NCI-H2227 (cell line): ENCODE results near the gene ARL17A.
"Not testable (repeated sequence)": the region's sequence is repeated elsewhere in the genome, so short reads cannot be mapped to it uniquely, and the experiment has no call there.

ENCODE experiments used
- DNase-seq: peaks from one replicate; lab custom pipeline; 2025; ENCODE audit not compliant: unreplicated experiment; lab: John Stamatoyannopoulos, UW

The ARL17A gene

DNA sequence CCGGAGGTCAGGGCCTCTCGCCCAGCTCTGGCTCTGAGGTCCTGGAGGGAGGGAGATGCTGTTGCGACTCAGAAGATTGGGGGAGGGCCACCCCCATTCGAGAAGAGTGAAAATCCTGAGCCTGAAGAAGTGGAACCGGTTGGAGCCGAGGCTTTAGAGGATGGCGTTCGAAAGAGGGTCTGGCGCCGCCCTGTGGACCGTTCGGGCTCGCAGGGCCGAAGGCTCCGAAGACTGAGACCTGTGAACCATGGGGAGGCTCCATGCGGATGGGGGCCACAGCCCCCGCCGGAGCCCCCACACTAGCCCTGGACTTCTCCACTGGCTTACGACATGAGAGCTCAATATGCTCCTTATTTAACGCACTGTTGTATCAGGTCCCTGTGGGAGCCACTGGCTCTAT lies 20.3 kb downstream of the ARL17A start:
- not testable (repeated sequence) for DNase-seq

DNA sequence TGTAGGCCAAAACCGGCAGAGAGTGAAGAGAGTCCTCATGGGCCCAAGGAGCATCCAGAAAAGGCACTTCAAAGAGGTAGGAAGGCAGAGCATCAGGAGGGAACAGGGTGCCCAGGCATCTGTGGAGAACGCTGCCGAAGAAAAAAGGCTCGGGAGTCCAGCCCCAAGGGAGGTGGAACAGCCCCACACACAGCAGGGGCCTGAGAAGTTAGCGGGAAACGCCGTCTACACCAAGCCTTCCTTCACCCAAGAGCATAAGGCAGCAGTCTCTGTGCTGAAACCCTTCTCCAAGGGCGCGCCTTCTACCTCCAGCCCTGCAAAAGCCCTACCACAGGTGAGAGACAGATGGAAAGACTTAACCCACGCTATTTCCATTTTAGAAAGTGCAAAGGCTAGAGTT lies 30.9 kb downstream of the ARL17A start:
- DNase-seq, result not testable (repeated sequence)

- DNase-seq, result not testable (repeated sequence)
These were observed 44.8 kb downstream of the ARL17A start for GRCh38 chr17:46534716-46535115.

DNA sequence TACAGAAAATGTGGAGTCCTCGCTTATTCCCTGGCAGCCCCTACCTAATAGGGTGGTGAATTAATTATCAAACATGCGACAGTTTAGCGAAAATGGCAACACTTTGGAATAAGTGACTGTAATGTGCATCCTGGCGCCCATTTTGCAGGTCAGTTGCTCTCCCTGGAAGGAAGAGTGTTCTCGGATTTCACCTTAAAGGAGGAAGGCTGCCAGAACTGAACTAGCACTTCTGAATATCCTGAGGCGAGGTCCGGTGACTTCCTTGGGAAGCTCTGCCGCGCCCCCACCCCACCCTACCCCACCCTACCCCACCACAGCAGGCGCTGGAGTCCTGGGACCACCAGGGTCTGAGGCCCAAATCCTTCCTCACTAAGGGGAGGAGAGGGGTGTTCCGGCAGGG lies 67.3 kb downstream of the ARL17A start, which contains the start of gene LRRC37A2:
TSS of gene LRRC37A2 (plus strand) at position 301 of the 400 bp plus-strand sequence. CDS start 245 bp downstream, outside the sequence.
- not testable (repeated sequence) for DNase-seq

- DNase-seq, result not testable (repeated sequence)
These were observed 73.6 kb downstream of the ARL17A start for GRCh38 chr17:46505896-46506295.

- DNase-seq, result not testable (repeated sequence)
These were observed 79.9 kb downstream of the ARL17A start for GRCh38 chr17:46499437-46500139.

DNA sequence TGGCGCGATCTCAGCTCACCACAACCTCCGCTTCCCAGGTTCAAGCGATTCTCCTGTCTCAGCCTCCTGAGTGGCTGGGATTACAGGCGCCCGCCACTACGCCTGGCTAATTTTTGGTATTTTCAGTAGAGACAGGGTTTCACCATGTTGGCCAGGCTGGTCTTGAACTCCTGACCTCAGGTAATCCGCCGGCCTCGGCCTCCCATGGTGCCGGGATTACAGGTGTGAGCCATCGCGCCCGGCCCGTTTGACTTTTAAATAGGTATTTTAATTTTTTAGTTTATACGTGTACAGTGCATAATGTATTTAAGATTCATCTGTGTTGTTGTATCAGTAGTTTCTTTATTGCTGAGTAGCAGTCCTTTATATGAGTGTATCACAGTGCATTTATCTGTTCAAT lies 87.5 kb downstream of the ARL17A start:
- not testable (repeated sequence) for DNase-seq

DNA sequence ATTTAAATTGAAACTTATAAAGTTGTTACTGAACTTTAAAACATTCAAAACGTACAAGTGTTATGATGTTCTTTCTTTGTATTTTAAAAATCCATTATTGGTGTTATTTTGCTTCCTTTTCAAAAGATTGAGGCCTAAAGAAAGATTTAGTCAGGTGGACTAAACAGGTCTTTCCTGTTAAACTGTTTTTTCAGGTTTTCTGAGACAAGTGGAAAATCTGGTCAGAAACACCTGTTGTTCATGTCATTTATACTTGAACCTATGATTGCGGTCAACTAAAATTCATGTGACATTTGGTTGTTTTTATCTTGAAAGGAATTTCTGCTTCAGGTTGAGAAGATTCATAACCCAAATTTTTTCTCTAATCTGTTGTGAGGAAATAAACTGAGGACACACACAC lies 98.2 kb downstream of the ARL17A start:
- DNase-seq, result not testable (repeated sequence)

DNA sequence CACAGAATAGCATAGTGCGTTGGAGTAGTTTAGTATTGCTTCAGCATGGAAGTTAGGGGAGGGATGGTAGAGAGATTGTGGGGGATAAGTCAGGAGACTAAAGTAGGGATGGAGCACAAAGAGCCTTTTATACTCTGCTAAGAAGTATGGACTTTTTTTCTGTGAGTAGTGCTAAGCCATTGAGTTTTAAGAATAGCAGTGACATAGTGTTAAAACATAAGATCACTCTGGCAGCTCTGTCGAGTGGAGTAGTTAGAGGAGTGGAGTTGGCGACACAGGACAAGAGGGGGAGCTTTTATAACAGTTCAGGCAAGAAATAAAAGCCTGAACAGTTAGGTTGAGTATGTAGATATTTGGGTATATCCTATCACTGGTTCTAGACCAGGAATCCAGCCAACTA lies 100.7 kb downstream of the ARL17A start:
- not testable (repeated sequence) for DNase-seq

DNA sequence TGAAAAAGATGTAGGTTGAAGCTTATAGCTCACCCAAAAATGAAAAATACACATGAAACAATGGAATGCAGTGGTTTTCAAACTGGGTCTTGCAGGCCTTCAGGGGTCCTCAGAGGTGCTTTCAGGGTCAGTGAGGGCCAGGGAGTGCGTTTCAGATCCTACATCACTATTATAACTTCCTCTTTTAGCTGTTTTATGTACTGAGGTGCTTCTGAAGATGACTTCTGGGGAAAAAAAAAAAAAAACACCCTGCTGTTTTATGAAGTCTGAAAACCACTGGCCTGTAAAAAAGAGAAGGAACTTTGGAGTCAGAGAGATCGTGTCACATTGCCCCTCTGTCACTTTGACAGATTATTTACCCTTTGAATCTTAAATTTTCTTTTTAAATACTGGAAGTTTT lies 103.9 kb downstream of the ARL17A start:
- not testable (repeated sequence) for DNase-seq

DNA sequence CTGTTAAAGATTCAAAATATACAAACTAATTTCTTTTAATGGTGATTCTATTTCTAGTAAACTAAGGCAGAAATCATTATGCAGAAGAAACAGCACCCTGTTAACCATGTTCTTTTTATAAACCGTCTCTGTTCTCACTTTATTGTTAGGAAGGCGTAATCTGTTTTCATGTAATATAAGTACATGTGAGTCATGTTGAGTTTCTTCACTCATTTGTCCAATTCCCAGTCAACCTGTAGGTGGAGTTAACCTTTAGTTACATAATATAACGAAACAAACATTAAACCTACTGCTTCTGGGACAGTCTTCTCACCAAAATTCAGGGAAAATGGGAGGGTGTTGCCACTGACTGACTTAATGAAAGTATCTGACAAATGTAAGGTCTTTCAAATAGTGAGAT lies 105.0 kb downstream of the ARL17A start:
- DNase-seq, result not testable (repeated sequence)

DNA sequence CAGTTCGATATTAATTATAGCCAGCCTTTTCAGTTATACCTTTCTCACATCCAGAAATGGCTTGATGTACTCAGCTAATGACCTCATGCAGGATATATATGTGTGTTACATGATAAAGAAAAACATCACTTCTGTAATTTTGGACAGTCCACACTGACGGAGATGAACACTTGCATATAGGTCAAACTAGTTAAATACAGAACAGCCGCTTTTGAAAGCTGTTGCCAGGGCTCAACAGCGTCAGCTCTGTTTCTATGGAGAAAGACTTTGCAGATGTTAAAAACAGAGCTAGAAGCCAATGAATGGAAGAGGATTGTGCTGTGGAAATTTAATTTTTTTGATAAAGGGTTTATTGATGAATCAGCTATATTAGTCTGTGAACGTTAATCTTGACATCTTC lies 111.9 kb downstream of the ARL17A start:
- not testable (repeated sequence) for DNase-seq
